HFF-Myc (cell line): ENCODE measurements around the gene GPC5.

Experiments used
- DNase-seq: peaks from one replicate; pipeline ENCODE4 v3.0.0-alpha.2; 2011; ENCODE audit warnings: low read depth; ENCODE audit errors: extremely low read depth
- H3K4me3 ChIP-seq: replicated peaks from 2 replicates; pipeline ENCODE4 v1.5.1; 2011; ENCODE audit warnings: low read depth, mild to moderate bottlenecking, control low read depth, low read length
- CTCF ChIP-seq: IDR thresholded peaks from 2 replicates; pipeline ENCODE4 v1.5.1; 2012; ENCODE audit warnings: mild to moderate bottlenecking, low read depth, low read length, control low read depth; ENCODE audit errors: missing control alignments

The GPC5 gene

GRCh38 chr13:91702411-91702810 is 304.0 kb downstream of the GPC5 start:
- TF ChIP-seq CTCF = no peak
- no peak overlapping the region for H3K4me3 ChIP-seq
- DNase-seq = no peak

- no peak for DNase-seq
- TF ChIP-seq CTCF = no peak
- H3K4me3 ChIP-seq = no peak overlapping the region
These were observed 306.0 kb downstream of the GPC5 start for GRCh38 chr13:91704398-91704797.

GRCh38 chr13:91708558-91708957 is 310.1 kb downstream of the GPC5 start:
- no peak for TF ChIP-seq CTCF
- DNase-seq = no peak
- no peak overlapping the region for H3K4me3 ChIP-seq

GRCh38 chr13:91709180-91709579 is 310.8 kb downstream of the GPC5 start:
- DNase-seq = no peak
- TF ChIP-seq CTCF = no peak
- H3K4me3 ChIP-seq = no peak overlapping the region

GRCh38 chr13:91710733-91711132 is 312.3 kb downstream of the GPC5 start:
- DNase-seq = no peak
- no peak overlapping the region for H3K4me3 ChIP-seq
- no peak for TF ChIP-seq CTCF

GRCh38 chr13:91714855-91715254 is 316.4 kb downstream of the GPC5 start:
- TF ChIP-seq CTCF = no peak
- no peak for DNase-seq
- H3K4me3 ChIP-seq = no peak overlapping the region

GRCh38 chr13:91716436-91717065 is 318.1 kb downstream of the GPC5 start:
- no peak for DNase-seq
- H3K4me3 ChIP-seq = no peak overlapping the region
- TF ChIP-seq CTCF = no peak
